Fibroblast of skin of left biceps (primary cell): ENCODE data around the gene CNIH2.
"Not testable (repeated sequence)": the region's sequence is repeated elsewhere in the genome, so short reads cannot be mapped to it uniquely, and the experiment has no call there.

Source experiments
- DNase-seq, 2 experiments: peaks; one replicate each; pipeline ENCODE4 v3.0.0-alpha.2; 2013; ENCODE audit warnings: low read depth in 2 of 2

Gene CNIH2

GRCh38 chr11:66276619-66277018, 1.4 kb upstream of the CNIH2 start:
- not testable (repeated sequence) for DNase-seq

- not testable (repeated sequence) for DNase-seq
Observed at GRCh38 chr11:66277064-66277463, 911 bp upstream of the CNIH2 start.

- no peak for DNase-seq
Observed at GRCh38 chr11:66278363-66279091, 552 bp downstream of the CNIH2 start.

- no peak for DNase-seq
Observed at GRCh38 chr11:66279092-66279734, 1.2 kb downstream of the CNIH2 start.

DNA sequence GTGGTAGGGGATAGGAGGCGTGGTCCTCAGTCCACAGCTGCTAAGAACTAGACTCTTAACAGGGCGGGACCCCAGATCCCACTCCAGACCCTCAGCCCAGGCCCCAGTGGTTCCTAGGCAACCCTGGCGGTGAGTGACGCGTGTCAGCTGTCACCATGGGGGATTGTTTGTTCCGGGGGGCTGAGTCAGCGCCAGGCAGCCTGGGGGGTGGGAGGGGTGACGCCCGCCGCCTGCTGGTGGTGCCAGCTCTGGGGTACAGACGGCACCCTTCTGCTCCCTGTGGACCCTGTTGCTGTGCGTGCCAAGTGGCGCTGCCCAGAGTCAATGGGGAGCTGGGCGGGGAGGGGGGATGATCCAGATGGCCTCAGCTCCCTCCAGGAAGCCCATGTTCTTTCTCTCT, 2.5 kb downstream of the CNIH2 start:
- DNase-seq = no peak

DNA sequence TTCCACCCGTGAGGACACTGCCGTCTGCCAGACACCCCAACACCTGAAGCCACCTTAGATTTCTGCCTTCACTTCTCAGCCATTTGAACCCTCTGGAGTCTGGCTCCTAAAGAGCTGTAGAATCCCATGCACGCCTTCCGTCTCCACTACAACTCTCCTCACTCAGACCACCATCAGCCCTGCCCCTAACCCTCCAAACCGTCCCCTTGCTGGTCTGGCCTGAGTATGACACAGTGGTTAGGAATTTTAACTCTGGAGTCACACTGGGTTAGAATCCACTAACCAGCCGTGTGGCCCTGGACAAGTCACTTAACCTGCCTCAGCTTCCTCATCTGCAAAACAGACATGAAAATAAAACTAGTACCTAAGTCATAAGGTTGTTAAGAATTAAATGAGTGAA, 3.0 kb downstream of the CNIH2 start:
- DNase-seq = no peak

GRCh38 chr11:66281776-66282467, 3.9 kb downstream of the CNIH2 start:
- DNase-seq = no peak

DNA sequence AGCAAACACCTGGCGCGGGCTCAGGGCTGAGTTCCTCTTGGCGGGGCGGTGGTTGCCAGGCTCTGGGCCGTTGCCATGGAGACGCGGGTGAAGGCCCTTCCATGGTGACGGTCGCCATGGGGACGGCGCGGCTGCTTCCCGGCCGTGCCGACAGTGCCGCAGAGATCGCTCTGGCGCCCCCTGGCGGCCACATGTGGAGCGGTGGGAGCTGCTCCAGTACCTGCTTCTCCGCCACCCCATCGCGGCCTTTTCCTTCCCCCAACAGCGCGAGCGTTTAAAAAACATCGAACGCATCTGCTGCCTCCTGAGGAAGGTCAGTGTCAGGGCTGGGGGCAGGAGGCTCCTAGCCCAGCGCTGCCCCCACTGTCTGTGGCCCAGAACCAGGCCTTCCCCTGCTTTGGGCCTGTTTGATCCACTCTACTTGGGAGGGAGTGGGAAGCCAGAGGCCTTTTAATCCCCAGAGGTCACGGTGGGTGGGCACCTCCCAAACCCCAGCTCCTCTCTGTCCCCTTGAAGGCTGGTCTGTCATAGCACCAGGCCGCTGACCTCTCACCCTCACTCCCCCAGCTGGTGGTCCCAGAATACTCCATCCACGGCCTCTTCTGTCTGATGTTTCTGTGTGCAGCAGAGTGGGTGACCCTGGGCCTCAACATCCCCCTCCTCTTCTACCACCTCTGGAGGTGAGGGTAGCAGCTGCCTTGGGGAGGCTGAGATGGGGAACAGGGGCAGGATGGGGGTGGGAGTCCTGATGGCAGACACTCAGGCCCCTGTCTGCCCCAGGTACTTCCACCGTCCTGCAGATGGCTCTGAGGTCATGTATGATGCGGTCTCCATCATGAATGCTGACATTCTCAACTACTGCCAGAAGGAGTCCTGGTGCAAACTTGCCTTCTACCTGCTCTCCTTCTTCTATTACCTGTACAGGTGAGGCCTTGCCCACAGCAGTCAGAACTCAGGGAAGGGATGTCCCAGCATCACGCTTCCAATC, 4.8 kb downstream of the CNIH2 start:
- DNase-seq = peak; percentile 73 to 74

DNA sequence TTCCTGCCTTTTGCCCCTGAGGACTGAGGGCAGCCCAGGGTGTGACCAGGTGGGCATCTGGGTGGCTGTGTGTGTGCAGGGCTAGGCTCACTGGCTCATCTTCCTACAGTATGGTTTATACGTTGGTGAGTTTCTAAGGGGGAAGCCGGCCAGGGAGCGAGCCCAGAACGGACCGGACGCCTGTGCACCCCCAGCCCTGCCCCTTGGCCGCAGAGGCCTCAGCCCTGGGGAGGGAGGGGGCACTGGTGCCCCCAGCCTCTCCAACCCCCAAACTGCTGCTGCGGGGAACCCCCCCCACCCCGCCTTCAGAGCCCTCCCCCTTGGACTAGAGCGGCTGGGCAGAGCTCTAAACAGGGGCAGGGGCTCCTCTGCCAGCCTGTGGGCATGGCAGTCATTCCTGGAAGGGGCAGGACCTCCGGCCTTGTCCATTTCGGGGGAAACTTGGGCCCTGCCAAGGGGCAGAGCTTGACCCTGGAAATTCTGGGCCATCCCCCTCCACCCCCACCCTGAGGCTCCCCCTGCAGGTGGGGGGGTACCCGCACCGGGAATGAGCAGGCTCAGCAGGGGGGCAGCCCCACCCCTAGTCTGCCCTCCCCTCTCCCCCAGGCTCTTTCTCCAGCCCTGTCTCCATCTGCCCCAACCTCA, 5.6 kb downstream of the CNIH2 start:
- no peak for DNase-seq

DNA sequence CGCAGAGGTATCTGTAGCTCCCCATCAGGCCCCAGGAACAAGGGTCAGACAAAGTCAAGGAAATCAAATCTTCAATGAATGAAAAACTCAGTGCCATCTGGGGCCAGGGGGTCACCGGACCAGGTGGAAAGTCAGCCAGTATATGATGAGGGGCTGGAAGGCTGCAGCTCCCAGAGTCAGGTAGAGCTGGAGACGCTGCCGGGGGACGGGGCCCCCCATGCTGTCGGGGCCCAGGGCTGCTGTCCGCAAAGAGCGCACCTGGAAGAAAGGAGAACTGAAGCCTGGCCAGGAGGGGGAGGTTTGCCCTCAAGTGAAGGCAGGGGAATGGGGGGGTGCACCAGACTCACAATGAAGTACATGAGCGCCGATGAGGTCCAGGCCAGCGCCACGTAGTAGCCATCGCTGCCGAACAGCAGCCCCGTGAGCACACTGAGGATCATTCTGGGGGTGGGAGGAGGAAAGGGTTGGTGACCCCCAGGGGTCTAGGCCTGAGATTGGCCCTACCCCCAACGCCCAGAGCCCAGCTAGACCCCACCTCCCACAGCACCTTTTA, 6.6 kb downstream of the CNIH2 start:
- DNase-seq = no peak

DNA sequence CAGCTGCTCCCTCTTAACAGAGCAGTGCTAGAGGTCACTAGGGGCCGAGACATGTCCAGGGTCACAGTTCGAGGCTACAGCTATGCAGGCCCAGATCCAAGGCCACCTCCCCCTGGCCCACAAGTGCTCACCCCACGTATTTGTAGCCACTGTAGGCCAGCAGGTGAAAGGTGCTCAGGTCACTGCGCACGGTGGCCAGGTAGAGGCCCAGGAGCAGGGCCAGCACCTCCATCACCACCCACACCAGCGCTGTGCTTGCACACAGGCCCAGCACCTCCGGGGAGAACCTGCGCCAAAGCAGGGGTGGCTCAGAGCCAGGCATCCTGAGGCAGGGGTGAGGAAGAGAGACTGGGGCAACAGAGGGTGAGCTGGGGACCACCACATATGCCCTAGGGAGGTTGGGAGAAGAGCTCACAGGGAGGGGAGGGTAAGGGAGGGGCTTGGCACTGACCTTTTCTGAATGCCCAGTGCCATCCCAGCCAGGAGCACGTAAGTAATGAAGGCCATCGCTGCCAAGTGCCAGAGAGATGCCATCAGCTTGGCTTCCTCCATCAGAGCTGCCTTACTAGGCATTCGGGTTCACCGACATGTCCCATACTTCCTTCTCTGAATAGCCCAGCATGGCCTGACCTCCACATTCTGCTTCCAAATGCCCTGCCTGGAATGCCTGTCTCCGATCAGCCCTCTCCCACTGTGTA, 7.4 kb downstream of the CNIH2 start:
- DNase-seq = no peak

DNA sequence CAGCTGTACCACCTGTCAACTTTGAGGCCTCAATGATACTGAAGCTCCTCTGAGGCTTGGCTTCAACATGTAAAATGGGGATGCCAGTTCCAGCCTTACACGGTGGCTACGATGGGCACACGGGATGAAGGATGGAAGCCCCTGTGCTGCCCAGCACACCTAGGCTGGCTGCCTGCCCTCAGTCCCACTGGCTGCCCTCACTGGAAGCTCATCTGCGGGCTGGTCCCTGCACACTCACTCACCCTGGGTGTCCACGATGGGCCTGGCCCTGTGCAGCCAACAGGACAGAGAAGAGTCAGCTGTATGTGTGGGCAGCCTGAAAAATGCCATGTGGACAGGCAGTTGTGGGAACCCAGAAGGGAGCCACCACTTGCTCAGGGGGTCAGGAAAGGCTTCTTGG, 8.7 kb downstream of the CNIH2 start:
- DNase-seq = no peak

DNA sequence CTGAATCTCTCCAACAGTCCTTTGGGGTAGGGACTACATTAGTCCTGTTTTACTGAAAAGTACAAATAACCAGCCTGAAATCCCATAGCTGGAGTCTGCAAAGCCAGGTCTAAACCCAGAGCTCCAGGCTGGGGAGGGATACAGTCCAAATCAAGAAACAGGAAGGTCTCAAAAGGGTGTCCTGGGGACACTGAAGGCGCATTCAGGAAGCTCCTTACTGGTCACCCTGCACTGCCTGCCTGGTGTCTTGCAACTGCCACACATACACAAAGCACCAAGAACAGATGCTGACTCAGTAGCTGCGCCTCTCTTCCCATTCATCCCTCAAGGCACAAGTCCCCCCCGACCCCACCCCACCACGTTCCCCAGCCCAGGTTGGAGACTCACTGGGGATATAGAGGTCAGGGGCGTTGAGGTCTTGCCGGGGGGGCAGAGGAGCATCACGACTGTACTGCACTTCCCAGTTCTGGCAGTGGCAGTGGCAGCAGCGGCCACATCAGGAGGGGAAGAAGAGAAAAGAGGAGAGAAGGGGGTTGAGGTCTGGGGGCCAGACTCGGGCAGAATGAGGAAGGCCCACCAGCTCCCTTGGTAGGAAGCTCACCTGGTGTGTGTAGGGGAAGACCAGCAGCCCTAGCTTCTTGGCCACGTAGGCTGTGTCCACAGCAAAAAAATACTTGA, 9.4 kb downstream of the CNIH2 start:
- no peak for DNase-seq

DNA sequence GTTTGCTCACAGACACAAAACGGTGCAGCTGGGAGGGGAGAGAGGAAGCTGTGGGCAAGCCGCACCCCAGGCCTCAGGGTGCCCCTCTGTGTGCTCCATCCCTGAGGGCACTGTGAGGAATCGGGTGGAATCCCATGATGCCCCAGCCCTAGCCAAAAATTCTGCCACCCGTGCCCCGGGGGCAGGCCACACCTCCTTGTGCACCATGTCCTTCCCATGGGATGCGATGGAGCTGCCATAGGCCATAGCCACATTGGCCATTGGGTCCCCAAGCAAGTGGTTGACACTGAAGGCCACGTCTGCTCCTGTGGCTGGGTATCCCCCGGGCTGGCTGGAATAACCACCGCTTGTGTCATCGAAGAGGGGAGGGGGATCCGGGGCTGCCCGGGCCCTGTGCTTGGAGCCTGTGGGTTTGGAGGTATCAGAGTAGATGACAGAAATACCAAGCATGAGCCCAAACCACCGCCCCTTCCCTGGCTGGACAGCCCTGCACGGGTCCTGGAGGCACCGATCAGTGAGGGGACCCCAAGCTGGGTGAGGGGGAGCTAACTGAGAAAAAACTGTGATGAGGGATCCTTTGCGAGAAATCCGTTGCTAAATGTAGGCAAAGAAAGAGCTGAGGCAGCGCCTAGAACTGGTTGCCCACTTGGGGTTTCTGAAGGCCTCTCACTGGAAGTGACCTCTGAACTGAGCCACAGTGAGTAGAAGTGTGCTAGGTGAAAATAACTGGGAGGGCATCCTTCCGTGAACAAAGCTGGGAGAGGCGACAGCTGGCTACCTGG, 10.1 kb downstream of the CNIH2 start:
- no peak for DNase-seq

- DNase-seq = peak; percentile 99
Observed at GRCh38 chr11:66288671-66289547, 10.9 kb downstream of the CNIH2 start, which contains the start of gene YIF1A. TSS of gene YIF1A (minus strand) at chr11:66289143. CDS start at chr11:66288985, 158 bp downstream.

DNA sequence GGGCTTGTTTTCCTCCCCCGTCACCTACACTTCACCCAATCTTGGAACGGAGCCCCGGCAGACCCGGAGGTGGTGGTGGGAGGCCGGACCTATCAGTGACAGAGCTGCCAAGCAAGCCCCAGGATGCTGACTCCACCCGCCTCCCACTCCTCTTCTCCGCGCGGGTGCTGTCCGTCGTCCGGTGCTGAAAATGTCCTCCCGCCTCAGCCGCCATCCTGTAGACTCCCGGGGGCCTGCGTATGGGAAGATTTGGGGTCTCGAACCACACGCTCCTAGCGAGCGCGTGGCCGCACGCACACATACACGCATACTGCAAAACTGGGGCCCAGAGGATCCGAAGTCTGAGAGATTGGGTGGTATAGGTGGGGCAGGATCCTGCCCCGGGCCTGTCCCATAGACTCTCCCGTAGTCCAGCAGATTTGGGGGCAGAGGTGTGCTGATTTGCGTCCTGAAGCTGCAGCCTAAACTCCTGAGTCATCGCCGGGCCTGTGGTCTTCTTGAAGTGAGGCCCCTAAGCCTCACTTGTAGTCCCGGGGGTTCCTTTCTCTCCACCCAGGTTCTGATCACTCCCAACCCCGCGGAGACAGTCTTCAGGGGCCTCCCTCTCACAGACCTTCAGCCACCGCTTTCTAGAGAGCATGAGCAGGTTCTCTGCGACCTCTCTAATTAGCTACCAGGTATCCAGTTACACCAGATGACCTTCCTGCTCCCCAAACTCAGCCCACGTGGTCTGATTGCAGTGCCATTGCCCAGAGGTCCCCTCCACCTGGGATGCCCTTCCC, 11.8 kb downstream of the CNIH2 start:
- DNase-seq = no peak

DNA sequence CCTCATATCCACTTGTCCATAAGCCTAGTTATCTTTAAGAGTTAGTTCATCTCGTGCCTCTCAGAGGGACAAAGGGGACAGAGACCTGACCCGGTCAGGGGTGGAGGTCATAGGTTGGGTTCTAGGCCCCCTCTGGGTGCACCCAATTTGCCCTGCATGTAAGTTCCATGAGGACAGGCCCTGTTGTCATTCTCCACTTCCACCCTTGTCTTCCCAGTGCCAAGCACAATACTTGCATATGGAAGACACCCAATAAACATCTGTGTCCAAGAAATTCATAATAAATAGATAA, 12.3 kb downstream of the CNIH2 start:
- no peak for DNase-seq
